AG04450 (cell line): ENCODE data around the gene ZNF48. TPM values are rescaled to one million over a fixed set of nuclear protein-coding genes. Genes with fewer than 3 reads are reported as not detected.

ENCODE experiments used
- CTCF ChIA-PET: fragments of 300-600, 350-600 bp; formaldehyde crosslinking; extraction: SDS; loops from one replicate; lab custom pipeline; 2022; ENCODE audit warnings: antibody characterized with exemption, inconsistent platforms; lab: Charles Lee
- POLR2A ChIA-PET: fragments of 350-600 bp; formaldehyde crosslinking; extraction: SDS; loops from one replicate; lab custom pipeline; 2021; ENCODE audit warnings: antibody characterized with exemption, inconsistent platforms; lab: Yijun Ruan, JAX
- DNase-seq: peaks from one replicate; pipeline ENCODE4 v3.0.0-alpha.2; 2011; ENCODE audit warnings: low read depth, low spot score
- H3K27ac ChIP-seq: one replicate; pipeline ENCODE4 v1.5.1; 2012; ENCODE audit warnings: low read depth, low read length, control low read depth
- H3K27me3 ChIP-seq: one replicate; pipeline ENCODE4 v1.6.0; 2012; ENCODE audit warnings: low read length; ENCODE audit not compliant: control insufficient read depth, insufficient read depth
- H3K4me3 ChIP-seq: 2 replicates; pipeline ENCODE4 v1.5.1; 2011; ENCODE audit warnings: mild to moderate bottlenecking, low read depth, low read length, control low read depth
- H3K9me3 ChIP-seq: 2 replicates; pipeline ENCODE4 v1.5.1; 2012; ENCODE audit warnings: low read length; ENCODE audit not compliant: control insufficient read depth, insufficient read depth
- polyA plus RNA-seq: library from polyadenylated mRNA; depleted of rRNA; stranded (reverse); fragments of >200 nt; gene quantifications from 2 replicates; pipeline ENCODE4 v1.2.3, GENCODE V29; 2011
- TF ChIP-seq, protein P1 (sequence below): IDR thresholded peaks from 2 replicates; pipeline ENCODE4 v1.5.1; 2011; ENCODE audit warnings: low read depth, low read length, control low read depth, inconsistent platforms

ZNF48 gene
- polyA plus RNA-seq, 1 experiment: 4.3 TPM

DNA sequence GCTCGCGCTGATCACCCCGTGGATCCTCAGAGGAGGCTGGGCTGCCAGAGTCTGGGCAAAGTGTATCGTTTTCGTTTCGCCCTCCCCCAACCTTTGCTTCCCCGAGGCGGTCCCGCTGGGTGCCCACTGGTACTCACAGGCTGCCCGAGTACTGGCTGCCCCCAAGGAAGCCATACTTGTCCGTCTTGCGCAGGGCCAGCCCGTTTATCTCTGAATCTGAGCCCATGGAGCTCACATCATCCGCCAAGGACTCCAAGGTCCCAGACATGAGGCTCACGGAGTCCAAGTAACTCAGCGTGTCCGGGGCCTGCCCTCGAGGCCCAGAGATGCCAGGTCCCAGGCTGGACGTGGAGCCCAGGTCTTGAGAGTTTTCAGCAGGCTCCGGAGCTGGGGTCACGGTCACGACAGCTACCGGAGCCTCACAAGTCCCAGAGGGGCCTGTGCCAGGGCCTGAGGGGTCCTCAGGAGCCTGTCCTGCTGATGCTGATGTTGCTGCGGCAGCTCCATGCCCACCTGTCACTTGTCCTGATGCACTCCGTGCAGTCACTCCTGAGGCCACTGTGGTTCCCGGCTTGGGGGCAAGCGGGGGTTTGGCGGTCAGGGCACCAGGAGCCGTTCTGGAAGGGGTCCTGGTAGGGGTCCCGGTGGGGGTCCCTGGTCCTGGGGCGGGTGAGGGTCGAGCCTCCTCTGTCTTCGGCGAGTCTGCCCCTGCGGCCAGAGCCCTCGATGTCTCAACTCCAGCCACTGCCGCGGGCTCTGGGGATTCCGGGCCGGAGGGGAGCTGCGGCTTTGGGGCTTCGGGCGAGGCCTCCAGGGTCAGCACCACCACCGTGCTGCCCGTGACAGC, 25.9 kb upstream of the ZNF48 start:
- Histone ChIP-seq H3K27me3 (no peaks in the 10 kb centered on the region), H3K27ac (peak overlapping the region; percentile 21), H3K9me3 (no peaks in the 10 kb centered on the region; the same call in 1 of the 2 replicates), H3K4me3 (peak overlapping the region; percentile 85)
- TF ChIP-seq, protein P1, sequence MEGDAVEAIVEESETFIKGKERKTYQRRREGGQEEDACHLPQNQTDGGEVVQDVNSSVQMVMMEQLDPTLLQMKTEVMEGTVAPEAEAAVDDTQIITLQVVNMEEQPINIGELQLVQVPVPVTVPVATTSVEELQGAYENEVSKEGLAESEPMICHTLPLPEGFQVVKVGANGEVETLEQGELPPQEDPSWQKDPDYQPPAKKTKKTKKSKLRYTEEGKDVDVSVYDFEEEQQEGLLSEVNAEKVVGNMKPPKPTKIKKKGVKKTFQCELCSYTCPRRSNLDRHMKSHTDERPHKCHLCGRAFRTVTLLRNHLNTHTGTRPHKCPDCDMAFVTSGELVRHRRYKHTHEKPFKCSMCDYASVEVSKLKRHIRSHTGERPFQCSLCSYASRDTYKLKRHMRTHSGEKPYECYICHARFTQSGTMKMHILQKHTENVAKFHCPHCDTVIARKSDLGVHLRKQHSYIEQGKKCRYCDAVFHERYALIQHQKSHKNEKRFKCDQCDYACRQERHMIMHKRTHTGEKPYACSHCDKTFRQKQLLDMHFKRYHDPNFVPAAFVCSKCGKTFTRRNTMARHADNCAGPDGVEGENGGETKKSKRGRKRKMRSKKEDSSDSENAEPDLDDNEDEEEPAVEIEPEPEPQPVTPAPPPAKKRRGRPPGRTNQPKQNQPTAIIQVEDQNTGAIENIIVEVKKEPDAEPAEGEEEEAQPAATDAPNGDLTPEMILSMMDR: no peak
- no peak for DNase-seq
- POLR2A ChIA-PET: interaction anchor here (0.8 to 1.8 kb wide), 3 partner anchors 9 to 34 kb away, joined by 3 to 9 read pairs (median 4); partner anchors contain the start of gene CD2BP2
- CTCF ChIA-PET: interaction anchor here (1.0 kb wide), 1 partner anchor 278 kb away, joined by 3 read pairs; the partner anchor contains the start of gene TBX6

DNA sequence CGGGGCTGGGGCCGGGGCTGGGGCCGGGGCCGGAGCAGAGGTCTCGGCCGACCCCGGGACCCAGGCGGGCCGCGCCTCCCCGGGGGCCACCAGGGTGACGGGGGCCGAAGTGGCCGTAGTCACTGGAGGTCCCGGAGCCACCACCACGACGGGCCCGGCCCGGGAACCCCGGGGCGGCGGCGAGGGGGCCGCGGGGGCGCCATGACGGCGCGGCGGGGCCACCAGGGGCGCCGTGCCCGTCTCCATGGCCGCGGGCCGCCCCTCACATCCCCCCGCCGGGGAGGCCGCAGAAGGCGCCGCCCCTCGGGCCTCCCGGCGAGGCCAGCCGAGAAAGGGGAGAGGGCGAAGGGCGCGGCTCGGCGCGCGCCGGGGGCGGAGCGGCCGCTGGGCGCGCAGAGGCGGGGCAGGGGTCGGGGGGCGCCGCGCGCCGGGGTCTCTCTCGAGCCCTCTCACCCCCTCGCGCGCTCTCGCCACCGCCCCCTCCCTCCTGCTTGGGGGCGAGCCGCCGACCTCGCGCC, 25.2 kb upstream of the ZNF48 start:
- TF ChIP-seq, protein P1: no peak
- CTCF ChIA-PET: no interaction called here
- POLR2A ChIA-PET: interaction anchor here (0.6 to 1.8 kb wide), 4 partner anchors 8 to 1393 kb away, joined by 3 to 9 read pairs (median 4); partner anchors contain the start of gene CD2BP2
- Histone ChIP-seq H3K9me3 (no peaks in the 10 kb centered on the region; the same call in 1 of the 2 replicates), H3K27ac (no peak overlapping the region), H3K27me3 (no peaks in the 10 kb centered on the region), H3K4me3 (peak overlapping the region; percentile 85)
- DNase-seq: no peak

DNA sequence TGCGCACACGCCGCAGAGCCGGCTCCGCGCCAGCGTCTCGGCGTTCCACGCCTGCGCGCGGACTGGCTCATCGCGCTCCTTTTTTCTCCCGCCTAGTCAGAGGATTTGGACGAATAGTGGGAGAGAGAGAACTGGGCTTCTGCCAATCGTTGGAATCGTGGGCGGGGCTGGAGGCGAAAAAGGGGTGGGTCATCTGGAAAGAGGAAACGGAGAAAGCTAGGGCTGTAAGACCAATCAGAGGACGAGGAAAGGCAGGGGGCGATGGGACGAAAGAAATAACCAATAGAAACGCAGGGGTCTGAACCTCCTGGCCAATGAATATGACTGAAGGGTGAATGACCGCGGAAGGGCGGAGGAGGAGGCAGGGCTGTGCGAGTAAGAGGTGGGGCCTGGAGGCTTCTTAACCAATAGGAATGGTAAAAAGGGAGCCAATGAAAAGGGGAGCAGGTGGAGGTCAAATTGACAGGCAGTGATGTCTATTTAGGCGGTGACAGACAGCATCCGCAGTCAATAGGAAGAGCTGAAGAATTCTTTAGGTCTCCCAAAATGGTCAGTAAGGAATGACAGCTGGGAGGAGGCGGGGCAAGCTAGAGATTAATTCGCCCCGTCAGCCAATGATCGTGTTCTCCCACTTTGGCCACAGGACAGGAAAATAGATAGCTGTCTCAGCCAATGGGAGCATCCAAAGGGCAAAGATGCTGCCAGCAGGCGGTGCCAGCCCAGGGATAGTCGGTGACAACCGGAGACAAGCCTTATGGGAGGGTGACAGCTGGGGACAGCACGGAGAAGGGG, 24.6 kb upstream of the ZNF48 start, which contains the start of gene TBC1D10B:
Gene TBC1D10B (minus strand): TSS at position 39 of the 792 bp plus-strand sequence. CDS start 311 bp downstream, outside the sequence.
- ChIA-PET POLR2A (interaction anchor here (0.6 to 1.6 kb wide), 9 partner anchors 16 to 1393 kb away, joined by 3 to 9 read pairs (median 3); partner anchors contain the start of genes ALDOA, CD2BP2, PRR14 and ZNF48), CTCF (interaction anchor here (0.7 to 1.5 kb wide), 5 partner anchors 25 to 245 kb away, joined by 3 to 9 read pairs (median 3); partner anchors contain the start of gene ZNF48)
- H3K4me3 ChIP-seq: peak within 1 kb of the TSS; percentile 85
- peak; percentile 100 for DNase-seq
- no peaks in the 10 kb centered on the region; the same call in 1 of the 2 replicates for H3K9me3 ChIP-seq
- H3K27ac ChIP-seq: peak within 1 kb of the TSS; percentile 52
- TF ChIP-seq, protein P1: peak; percentile 36
- H3K27me3 ChIP-seq: no peaks in the 10 kb centered on the region

DNA sequence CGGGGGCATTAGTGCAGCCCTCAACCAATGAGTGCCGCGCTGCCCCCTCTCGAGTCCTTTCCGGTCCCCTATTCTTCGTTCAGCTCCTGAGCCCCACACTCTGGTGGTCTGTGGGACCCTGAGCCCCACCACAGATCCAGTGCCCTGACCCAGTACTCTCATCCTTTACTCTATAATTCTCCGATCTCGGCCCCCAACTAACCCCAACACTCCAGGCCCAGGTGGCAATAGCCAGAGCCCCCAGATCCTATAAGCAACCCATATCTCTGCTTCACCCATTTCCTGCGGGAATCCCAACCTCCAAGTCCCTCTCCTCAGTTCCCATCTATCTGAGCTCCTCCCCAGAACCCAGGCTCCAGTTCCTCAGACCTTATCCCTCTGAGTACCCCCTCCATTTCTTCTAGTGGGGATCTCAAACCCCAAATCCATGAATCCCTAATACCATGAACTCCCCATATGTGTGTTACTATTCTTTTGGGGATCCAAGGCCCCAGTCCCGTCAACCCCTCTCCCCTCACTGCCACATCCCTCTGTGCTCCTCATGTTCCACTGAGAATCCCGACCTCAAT, 23.9 kb upstream of the ZNF48 start:
- TF ChIP-seq, protein P1: no peak
- DNase-seq: no peak
- CTCF ChIA-PET: interaction anchor here (1.0 to 1.5 kb wide), 3 partner anchors 34 to 244 kb away, joined by 3 to 9 read pairs (median 3); no protein-coding TSS in a partner anchor
- peak overlapping the region; percentile 69 for H3K4me3 ChIP-seq
- no peaks in the 10 kb centered on the region; the same call in 1 of the 2 replicates for H3K9me3 ChIP-seq
- H3K27me3 ChIP-seq: no peaks in the 10 kb centered on the region
- POLR2A ChIA-PET: interaction anchor here (0.5 to 1.6 kb wide), 7 partner anchors 17 to 306 kb away, joined by 3 to 9 read pairs (median 4); partner anchors contain the start of genes ALDOA, CD2BP2, PRR14 and ZNF48
- H3K27ac ChIP-seq: peak overlapping the region; percentile 52
